ENCODE results near the gene LRRC59. TPM values are rescaled to one million over a fixed set of nuclear protein-coding genes. Genes with fewer than 3 reads are reported as not detected.

LRRC59 gene
- total and polyA plus RNA-seq, 2 of the 13 experiments (the other 11 are each of a cell fraction or from before 2014, with no cell fraction given): 87.3 to 222 TPM

DNA sequence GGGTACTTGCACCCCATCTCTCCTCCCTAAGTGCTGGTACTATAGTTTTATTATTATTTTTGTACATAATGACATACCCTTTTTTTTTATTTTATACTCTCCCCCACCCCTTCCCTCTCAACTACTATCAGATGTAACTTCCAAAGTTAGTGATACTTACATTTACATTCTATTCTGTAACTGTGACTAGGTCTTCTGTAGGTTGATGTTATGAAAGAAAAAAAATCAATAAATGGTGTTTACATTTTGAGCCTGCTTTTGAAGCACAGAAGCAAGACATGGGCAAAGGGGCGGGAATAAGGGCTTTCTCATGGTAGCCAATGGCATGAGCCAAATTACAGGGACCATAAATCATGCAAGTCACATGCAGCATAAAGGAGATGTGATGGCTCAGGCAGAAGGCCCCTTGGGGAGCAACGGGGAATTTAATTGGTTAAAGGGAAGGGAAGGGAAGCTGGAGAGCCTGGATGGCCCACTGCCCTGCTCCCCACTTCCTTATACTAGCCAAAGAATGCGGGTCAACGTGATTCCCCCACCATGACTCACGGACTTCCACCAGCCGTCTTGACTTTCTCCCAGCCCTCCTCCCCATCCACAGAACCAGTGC is 26.3 kb upstream of the LRRC59 start (continued):
- no peak for TF ChIP-seq ZNF224 (CRISPR knock-in tag; IDR thresholded peaks at IDR 0.05)
- TF ChIP-seq, protein P1, sequence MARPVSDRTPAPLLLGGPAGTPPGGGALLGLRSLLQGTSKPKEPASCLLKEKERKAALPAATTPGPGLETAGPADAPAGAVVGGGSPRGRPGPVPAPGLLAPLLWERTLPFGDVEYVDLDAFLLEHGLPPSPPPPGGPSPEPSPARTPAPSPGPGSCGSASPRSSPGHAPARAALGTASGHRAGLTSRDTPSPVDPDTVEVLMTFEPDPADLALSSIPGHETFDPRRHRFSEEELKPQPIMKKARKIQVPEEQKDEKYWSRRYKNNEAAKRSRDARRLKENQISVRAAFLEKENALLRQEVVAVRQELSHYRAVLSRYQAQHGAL (CRISPR knock-in tag; IDR thresholded peaks at IDR 0.05; ENCODE audit: not compliant biosample characterization): no peak
- TF ChIP-seq ZFP82 (CRISPR knock-in tag; IDR thresholded peaks at IDR 0.05; ENCODE audit: borderline replicate concordance): no peak
- TF ChIP-seq, protein P2, sequence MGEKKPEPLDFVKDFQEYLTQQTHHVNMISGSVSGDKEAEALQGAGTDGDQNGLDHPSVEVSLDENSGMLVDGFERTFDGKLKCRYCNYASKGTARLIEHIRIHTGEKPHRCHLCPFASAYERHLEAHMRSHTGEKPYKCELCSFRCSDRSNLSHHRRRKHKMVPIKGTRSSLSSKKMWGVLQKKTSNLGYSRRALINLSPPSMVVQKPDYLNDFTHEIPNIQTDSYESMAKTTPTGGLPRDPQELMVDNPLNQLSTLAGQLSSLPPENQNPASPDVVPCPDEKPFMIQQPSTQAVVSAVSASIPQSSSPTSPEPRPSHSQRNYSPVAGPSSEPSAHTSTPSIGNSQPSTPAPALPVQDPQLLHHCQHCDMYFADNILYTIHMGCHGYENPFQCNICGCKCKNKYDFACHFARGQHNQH (CRISPR knock-in tag; IDR thresholded peaks at IDR 0.05): no peak
- TF ChIP-seq, protein P3, sequence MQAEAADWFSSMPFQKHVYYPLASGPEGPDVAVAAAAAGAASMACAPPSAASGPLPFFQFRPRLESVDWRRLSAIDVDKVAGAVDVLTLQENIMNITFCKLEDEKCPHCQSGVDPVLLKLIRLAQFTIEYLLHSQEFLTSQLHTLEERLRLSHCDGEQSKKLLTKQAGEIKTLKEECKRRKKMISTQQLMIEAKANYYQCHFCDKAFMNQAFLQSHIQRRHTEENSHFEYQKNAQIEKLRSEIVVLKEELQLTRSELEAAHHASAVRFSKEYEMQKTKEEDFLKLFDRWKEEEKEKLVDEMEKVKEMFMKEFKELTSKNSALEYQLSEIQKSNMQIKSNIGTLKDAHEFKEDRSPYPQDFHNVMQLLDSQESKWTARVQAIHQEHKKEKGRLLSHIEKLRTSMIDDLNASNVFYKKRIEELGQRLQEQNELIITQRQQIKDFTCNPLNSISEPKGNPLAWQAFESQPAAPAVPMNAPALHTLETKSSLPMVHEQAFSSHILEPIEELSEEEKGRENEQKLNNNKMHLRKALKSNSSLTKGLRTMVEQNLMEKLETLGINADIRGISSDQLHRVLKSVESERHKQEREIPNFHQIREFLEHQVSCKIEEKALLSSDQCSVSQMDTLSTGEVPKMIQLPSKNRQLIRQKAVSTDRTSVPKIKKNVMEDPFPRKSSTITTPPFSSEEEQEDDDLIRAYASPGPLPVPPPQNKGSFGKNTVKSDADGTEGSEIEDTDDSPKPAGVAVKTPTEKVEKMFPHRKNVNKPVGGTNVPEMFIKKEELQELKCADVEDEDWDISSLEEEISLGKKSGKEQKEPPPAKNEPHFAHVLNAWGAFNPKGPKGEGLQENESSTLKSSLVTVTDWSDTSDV (CRISPR knock-in tag; IDR thresholded peaks at IDR 0.05): no peak
- no peak for TF ChIP-seq ZSCAN31 (CRISPR knock-in tag; IDR thresholded peaks at IDR 0.05; ENCODE audit: low read depth)
- TF ChIP-seq SAFB2 (CRISPR knock-in tag; IDR thresholded peaks at IDR 0.05; ENCODE audit: borderline replicate concordance, low read depth): no peak
- 0 out of 2 replicates have a peak, but pooled peaks have one; percentile 76 for TF ChIP-seq ZNF761 (CRISPR knock-in tag; conservative IDR thresholded peaks at IDR 0.05)
- no peak for TF ChIP-seq ZNF550 (CRISPR knock-in tag; IDR thresholded peaks at IDR 0.05; ENCODE audit: borderline replicate concordance)
- TF ChIP-seq NCOA5 (CRISPR knock-in tag; IDR thresholded peaks at IDR 0.05): no peak
- TF ChIP-seq CC2D1A (CRISPR knock-in tag; IDR thresholded peaks at IDR 0.05): no peak
- TF ChIP-seq ZFP37 (CRISPR knock-in tag; IDR thresholded peaks at IDR 0.05; ENCODE audit: borderline replicate concordance): no peak
- TF ChIP-seq, protein P4, sequence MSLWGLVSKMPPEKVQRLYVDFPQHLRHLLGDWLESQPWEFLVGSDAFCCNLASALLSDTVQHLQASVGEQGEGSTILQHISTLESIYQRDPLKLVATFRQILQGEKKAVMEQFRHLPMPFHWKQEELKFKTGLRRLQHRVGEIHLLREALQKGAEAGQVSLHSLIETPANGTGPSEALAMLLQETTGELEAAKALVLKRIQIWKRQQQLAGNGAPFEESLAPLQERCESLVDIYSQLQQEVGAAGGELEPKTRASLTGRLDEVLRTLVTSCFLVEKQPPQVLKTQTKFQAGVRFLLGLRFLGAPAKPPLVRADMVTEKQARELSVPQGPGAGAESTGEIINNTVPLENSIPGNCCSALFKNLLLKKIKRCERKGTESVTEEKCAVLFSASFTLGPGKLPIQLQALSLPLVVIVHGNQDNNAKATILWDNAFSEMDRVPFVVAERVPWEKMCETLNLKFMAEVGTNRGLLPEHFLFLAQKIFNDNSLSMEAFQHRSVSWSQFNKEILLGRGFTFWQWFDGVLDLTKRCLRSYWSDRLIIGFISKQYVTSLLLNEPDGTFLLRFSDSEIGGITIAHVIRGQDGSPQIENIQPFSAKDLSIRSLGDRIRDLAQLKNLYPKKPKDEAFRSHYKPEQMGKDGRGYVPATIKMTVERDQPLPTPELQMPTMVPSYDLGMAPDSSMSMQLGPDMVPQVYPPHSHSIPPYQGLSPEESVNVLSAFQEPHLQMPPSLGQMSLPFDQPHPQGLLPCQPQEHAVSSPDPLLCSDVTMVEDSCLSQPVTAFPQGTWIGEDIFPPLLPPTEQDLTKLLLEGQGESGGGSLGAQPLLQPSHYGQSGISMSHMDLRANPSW (CRISPR knock-in tag; IDR thresholded peaks at IDR 0.05; ENCODE audit: borderline replicate concordance): no peak
- TF ChIP-seq DNMT3B (CRISPR knock-in tag; conservative IDR thresholded peaks at IDR 0.05): peak; percentile 95; the same call in 1 of the 2 replicates
- TF ChIP-seq ETV6 (CRISPR knock-in tag; conservative IDR thresholded peaks at IDR 0.05): no peak
- TF ChIP-seq ZNF30 (CRISPR knock-in tag; IDR thresholded peaks at IDR 0.05): no peak
- TF ChIP-seq, protein P5, sequence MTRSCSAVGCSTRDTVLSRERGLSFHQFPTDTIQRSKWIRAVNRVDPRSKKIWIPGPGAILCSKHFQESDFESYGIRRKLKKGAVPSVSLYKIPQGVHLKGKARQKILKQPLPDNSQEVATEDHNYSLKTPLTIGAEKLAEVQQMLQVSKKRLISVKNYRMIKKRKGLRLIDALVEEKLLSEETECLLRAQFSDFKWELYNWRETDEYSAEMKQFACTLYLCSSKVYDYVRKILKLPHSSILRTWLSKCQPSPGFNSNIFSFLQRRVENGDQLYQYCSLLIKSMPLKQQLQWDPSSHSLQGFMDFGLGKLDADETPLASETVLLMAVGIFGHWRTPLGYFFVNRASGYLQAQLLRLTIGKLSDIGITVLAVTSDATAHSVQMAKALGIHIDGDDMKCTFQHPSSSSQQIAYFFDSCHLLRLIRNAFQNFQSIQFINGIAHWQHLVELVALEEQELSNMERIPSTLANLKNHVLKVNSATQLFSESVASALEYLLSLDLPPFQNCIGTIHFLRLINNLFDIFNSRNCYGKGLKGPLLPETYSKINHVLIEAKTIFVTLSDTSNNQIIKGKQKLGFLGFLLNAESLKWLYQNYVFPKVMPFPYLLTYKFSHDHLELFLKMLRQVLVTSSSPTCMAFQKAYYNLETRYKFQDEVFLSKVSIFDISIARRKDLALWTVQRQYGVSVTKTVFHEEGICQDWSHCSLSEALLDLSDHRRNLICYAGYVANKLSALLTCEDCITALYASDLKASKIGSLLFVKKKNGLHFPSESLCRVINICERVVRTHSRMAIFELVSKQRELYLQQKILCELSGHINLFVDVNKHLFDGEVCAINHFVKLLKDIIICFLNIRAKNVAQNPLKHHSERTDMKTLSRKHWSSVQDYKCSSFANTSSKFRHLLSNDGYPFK (CRISPR knock-in tag; IDR thresholded peaks at IDR 0.05; ENCODE audit: borderline replicate concordance): no peak
- TF ChIP-seq ARNT2 (CRISPR knock-in tag; IDR thresholded peaks at IDR 0.05; ENCODE audit: low read depth): 0 out of 2 replicates have a peak, but pooled peaks have one; percentile 20

Data from HepG2 (cell line).